HG02763 (cell line): ENCODE data around the gene MAN1C1.
A peak's percentile ranks its signal among the peaks of the same experiment; 100 is the strongest.

Experiments
- ATAC-seq: cut with Tn5 transposase; IDR thresholded peaks from one replicate; pipeline ENCODE4 v1.9.1; 2021; ENCODE audit warnings: mild to moderate bottlenecking, moderate library complexity; ENCODE audit not compliant: unreplicated experiment

Gene MAN1C1

GRCh38 chr1:25616095-25616986 lies at the start of gene MAN1C1:
MAN1C1 (plus strand) TSS chr1:25616791; CDS start chr1:25617798, 1,007 bp downstream.
- ATAC-seq: peak; percentile 71

GRCh38 chr1:25567710-25568089 lies 48.9 kb upstream of the MAN1C1 start:
- ATAC-seq: no peak

- ATAC-seq: no peak
Observed at GRCh38 chr1:25568090-25568833, 48.3 kb upstream of the MAN1C1 start.

- no peak for ATAC-seq
Observed at GRCh38 chr1:25568834-25569596, 47.6 kb upstream of the MAN1C1 start.

- no peak for ATAC-seq
Observed at GRCh38 chr1:25569597-25570396, 46.8 kb upstream of the MAN1C1 start.

- no peak for ATAC-seq
Observed at GRCh38 chr1:25570798-25571521, 45.6 kb upstream of the MAN1C1 start.

GRCh38 chr1:25571522-25571970 lies 45.0 kb upstream of the MAN1C1 start:
- no peak for ATAC-seq

GRCh38 chr1:25572107-25572506 lies 44.5 kb upstream of the MAN1C1 start:
- no peak for ATAC-seq

GRCh38 chr1:25572708-25573590 lies 43.6 kb upstream of the MAN1C1 start:
- no peak for ATAC-seq

GRCh38 chr1:25573591-25573930 lies 43.0 kb upstream of the MAN1C1 start:
- no peak for ATAC-seq

GRCh38 chr1:25573961-25574360 lies 42.6 kb upstream of the MAN1C1 start:
- ATAC-seq: no peak

- ATAC-seq: no peak
Observed at GRCh38 chr1:25575191-25575590, 41.4 kb upstream of the MAN1C1 start.

GRCh38 chr1:25576459-25577133 lies 40.0 kb upstream of the MAN1C1 start:
- ATAC-seq: no peak

- no peak for ATAC-seq
Observed at GRCh38 chr1:25577134-25577920, 39.3 kb upstream of the MAN1C1 start.

GRCh38 chr1:25579292-25580252 lies 37.0 kb upstream of the MAN1C1 start:
- no peak for ATAC-seq

- ATAC-seq: no peak
Observed at GRCh38 chr1:25580927-25581326, 35.7 kb upstream of the MAN1C1 start.
